ENCODE measurements around the gene RPS6KA2. TPM values are rescaled to one million over a fixed set of nuclear protein-coding genes. Genes with fewer than 3 reads are reported as not detected.

The RPS6KA2 gene
- polyA plus RNA-seq, 1 donor (not counting 4 experiments of a cell fraction or from before 2014, with no cell fraction given) = 8.2 TPM

DNA sequence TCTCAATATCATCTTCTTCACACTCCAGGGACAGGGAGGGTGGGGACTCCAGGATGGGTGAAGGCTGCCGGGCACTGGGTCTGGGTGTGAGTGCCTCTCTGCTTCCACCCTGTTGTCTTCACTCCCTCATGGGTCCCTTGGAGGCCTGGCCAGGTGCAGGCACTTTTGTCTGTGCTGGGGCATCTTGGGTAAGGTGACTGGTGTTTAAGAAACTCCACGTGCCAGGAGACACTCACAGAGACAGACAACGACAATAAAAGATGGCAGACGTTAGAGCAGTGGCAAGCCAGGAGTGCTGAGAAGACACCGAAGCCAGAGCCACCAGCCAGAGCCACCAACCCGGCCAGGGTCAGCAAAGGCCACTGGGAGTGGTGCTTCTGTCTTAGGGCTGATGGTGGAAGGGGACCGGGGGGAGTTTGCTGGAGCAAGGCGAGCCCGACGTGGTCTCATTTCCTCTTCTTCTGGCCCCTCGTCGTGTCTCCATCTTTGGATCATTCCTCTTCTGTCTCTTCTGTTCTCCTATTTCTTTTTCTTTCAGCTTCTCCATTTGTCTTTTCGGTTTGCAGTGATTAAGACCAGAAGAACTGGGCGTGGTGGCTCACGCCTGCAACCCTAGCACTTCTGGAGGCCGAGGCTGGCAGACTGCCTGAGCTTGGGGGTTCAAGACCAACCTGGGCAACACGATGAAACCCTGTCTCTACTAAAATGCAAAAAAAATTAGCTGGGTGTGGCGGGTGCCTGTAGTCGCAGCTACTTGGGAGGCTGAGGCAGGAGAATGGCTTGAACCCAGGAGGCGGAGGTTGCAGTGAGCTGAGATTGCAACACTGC is 131.3 kb downstream of the RPS6KA2 start:
- no peak overlapping the region for H3K9ac ChIP-seq (ENCODE audit: control insufficient read depth, extremely low read depth, insufficient read depth, low read length)
- no peaks in the 10 kb centered on the region for H3K9me1 ChIP-seq (ENCODE audit: control insufficient read depth, extremely low read depth, insufficient read depth, low read length)
- no peak overlapping the region for H3K4me2 ChIP-seq (ENCODE audit: control insufficient read depth, extremely low read depth, insufficient read depth, low read depth, low read length)
- H3K27ac ChIP-seq (ENCODE audit: control insufficient read depth, insufficient read depth, low read length) = no peak overlapping the region
- H3K4me3 ChIP-seq (ENCODE audit: control insufficient read depth in 2 of 3, extremely low read depth in 1 of 3, insufficient read depth in 2 of 3, low read depth in 1 of 3, low read length in 3 of 3) = no peak overlapping the region
- FAIRE-seq (no peak), DNase-seq (ENCODE audit: low read depth, low spot score) (no peak)
- dilution Hi-C loops (cut with MboI; ENCODE audit: extremely low pct_ligation_motif_present, low sequenced_read_pairs) = no loop called here
- no peaks in the 10 kb centered on the region for H3K27me3 ChIP-seq (ENCODE audit: control insufficient read depth, extremely low read depth, insufficient read depth, low read length)
- H2AFZ ChIP-seq (ENCODE audit: control insufficient read depth, low read length) = no peak overlapping the region
- H3K4me1 ChIP-seq (ENCODE audit: control insufficient read depth, extremely low read depth, insufficient read depth, low read length) = no peaks in the 10 kb centered on the region
- no peaks in the 10 kb centered on the region for H3K9me3 ChIP-seq (ENCODE audit: control insufficient read depth, low read depth, low read length)
- no peaks in the 10 kb centered on the region for H3K36me3 ChIP-seq (ENCODE audit: control insufficient read depth in 2 of 2, extremely low read depth in 1 of 2, insufficient read depth in 2 of 2, low read length in 2 of 2)
- H3K79me2 ChIP-seq (ENCODE audit: control insufficient read depth, insufficient read depth, low read length) = no peaks in the 10 kb centered on the region
- no peak for TF ChIP-seq EZH2 (IDR thresholded peaks at IDR 0.05; ENCODE audit: low read length)
- TF ChIP-seq, protein P1, sequence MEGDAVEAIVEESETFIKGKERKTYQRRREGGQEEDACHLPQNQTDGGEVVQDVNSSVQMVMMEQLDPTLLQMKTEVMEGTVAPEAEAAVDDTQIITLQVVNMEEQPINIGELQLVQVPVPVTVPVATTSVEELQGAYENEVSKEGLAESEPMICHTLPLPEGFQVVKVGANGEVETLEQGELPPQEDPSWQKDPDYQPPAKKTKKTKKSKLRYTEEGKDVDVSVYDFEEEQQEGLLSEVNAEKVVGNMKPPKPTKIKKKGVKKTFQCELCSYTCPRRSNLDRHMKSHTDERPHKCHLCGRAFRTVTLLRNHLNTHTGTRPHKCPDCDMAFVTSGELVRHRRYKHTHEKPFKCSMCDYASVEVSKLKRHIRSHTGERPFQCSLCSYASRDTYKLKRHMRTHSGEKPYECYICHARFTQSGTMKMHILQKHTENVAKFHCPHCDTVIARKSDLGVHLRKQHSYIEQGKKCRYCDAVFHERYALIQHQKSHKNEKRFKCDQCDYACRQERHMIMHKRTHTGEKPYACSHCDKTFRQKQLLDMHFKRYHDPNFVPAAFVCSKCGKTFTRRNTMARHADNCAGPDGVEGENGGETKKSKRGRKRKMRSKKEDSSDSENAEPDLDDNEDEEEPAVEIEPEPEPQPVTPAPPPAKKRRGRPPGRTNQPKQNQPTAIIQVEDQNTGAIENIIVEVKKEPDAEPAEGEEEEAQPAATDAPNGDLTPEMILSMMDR (optimal IDR thresholded peaks at IDR 0.05 in 1 of 3, IDR thresholded peaks at IDR 0.05 in 1 of 3, conservative IDR thresholded peaks at IDR 0.05 in 1 of 3; ENCODE audit: extremely low read depth in 1 of 3, insufficient read depth in 2 of 3, low read length in 3 of 3) = no peak
- H4K20me1 ChIP-seq (ENCODE audit: control insufficient read depth, extremely low read depth, insufficient read depth, low read length) = no peaks in the 10 kb centered on the region

DNA sequence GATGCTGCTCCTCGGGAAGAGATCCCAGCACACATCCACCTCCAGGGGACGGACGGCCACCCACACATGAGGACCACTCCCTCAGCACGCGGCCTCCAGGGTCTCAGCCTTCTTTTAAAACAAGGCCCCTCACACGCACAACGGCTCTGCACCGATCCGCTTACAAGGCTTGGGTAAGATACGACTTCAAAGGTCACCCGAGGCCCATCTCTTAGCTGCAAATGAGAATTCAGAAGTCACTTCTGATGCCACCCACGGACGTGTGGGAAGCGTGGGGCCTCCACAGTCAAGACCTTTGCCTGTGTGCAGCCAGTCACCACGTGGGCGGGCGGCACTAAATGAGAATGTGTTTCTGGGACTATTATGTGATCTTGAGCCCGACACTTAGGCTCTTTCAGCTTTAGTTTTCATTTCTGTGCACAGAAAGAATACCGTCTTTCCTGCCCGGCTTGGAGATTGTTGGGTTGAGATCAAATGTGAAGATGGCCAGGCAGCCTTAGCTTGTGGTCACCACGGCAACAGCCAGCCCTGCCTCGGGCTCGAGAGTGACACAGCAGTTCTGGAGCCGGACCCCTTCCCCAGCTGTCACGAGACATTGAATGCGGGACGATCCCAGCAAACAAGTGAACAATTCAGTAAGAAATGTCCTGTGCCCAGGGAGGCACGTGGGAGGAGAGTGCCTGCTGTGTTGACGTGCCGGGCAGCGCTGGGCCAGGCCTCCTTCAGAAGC is 132.1 kb downstream of the RPS6KA2 start:
- Histone ChIP-seq H3K4me3 (ENCODE audit: control insufficient read depth in 2 of 3, extremely low read depth in 1 of 3, insufficient read depth in 2 of 3, low read depth in 1 of 3, low read length in 3 of 3) (no peak overlapping the region), H3K79me2 (ENCODE audit: control insufficient read depth, insufficient read depth, low read length) (no peaks in the 10 kb centered on the region), H3K27me3 (ENCODE audit: control insufficient read depth, extremely low read depth, insufficient read depth, low read length) (no peaks in the 10 kb centered on the region), H3K4me2 (ENCODE audit: control insufficient read depth, extremely low read depth, insufficient read depth, low read depth, low read length) (no peak overlapping the region), H3K4me1 (ENCODE audit: control insufficient read depth, extremely low read depth, insufficient read depth, low read length) (no peaks in the 10 kb centered on the region), H3K36me3 (ENCODE audit: control insufficient read depth in 2 of 2, extremely low read depth in 1 of 2, insufficient read depth in 2 of 2, low read length in 2 of 2) (no peaks in the 10 kb centered on the region), H3K9me3 (ENCODE audit: control insufficient read depth, low read depth, low read length) (no peaks in the 10 kb centered on the region), H3K9ac (ENCODE audit: control insufficient read depth, extremely low read depth, insufficient read depth, low read length) (no peak overlapping the region), H3K27ac (ENCODE audit: control insufficient read depth, insufficient read depth, low read length) (no peak overlapping the region), H3K9me1 (ENCODE audit: control insufficient read depth, extremely low read depth, insufficient read depth, low read length) (no peaks in the 10 kb centered on the region), H2AFZ (ENCODE audit: control insufficient read depth, low read length) (no peak overlapping the region), H4K20me1 (ENCODE audit: control insufficient read depth, extremely low read depth, insufficient read depth, low read length) (no peaks in the 10 kb centered on the region)
- FAIRE-seq (no peak), DNase-seq (ENCODE audit: low read depth, low spot score) (no peak)
- no peak for TF ChIP-seq EZH2 (IDR thresholded peaks at IDR 0.05; ENCODE audit: low read length)
- TF ChIP-seq, protein P1 (optimal IDR thresholded peaks at IDR 0.05 in 1 of 3, IDR thresholded peaks at IDR 0.05 in 1 of 3, conservative IDR thresholded peaks at IDR 0.05 in 1 of 3; ENCODE audit: extremely low read depth in 1 of 3, insufficient read depth in 2 of 3, low read length in 3 of 3) = no peak
- dilution Hi-C loops (cut with MboI; ENCODE audit: extremely low pct_ligation_motif_present, low sequenced_read_pairs) = no loop called here
